Neural cell (in vitro differentiated cells): ENCODE results near the gene MYO7B. TPM values are rescaled to one million over a fixed set of nuclear protein-coding genes. Genes with fewer than 3 reads are reported as not detected.

ENCODE experiments used
- H2AFZ ChIP-seq: fragments of 200-600, 300-800 bp; sonication (generic), shearing (Covaris generic); 2 replicates; pipeline ENCODE4 v1.6.0; 2014; ENCODE audit warnings: low read depth, mild to moderate bottlenecking, antibody characterized with exemption, low read length, moderate library complexity
- H3F3A ChIP-seq: fragments of 200-600 bp; shearing (Covaris generic); 2 replicates; pipeline ENCODE4 v1.6.1; 2016; ENCODE audit warnings: mild to moderate bottlenecking, moderate library complexity, mixed read lengths, antibody characterized with exemption, low read length; ENCODE audit not compliant: insufficient read depth, poor library complexity, severe bottlenecking
- H3K27ac ChIP-seq: fragments of 200-600, 300-800 bp; sonication (generic), shearing (Covaris generic); 2 replicates; pipeline ENCODE4 v1.5.1; 2014; ENCODE audit warnings: mild to moderate bottlenecking, low read length, moderate library complexity
- H3K27me3 ChIP-seq: fragments of 300-800, 200-600 bp; sonication (generic), shearing (Covaris generic); 2 replicates; pipeline ENCODE4 v1.6.0; 2014; ENCODE audit warnings: mild to moderate bottlenecking, low read depth, low read length, moderate library complexity; ENCODE audit not compliant: insufficient read depth
- H3K36me3 ChIP-seq: fragments of 300-800, 200-600 bp; sonication (generic), shearing (Covaris generic); 2 replicates; pipeline ENCODE4 v1.5.1; 2014; ENCODE audit warnings: mild to moderate bottlenecking, antibody characterized with exemption, low read length, moderate library complexity; ENCODE audit not compliant: insufficient read depth
- H3K4me2 ChIP-seq: fragments of 300-800, 200-600 bp; sonication (generic), shearing (Covaris generic); 2 replicates; pipeline ENCODE4 v1.6.0; 2014; ENCODE audit warnings: mild to moderate bottlenecking, low read length
- H3K4me3 ChIP-seq: fragments of 300-800, 200-600 bp; sonication (generic), shearing (Covaris generic); 2 replicates; pipeline ENCODE4 v1.5.1; 2014; ENCODE audit warnings: mild to moderate bottlenecking, low read length, moderate library complexity
- H3K79me2 ChIP-seq: fragments of 200-600 bp; shearing (Covaris generic); replicated peaks from 2 replicates; pipeline ENCODE4 v1.6.0; 2014; ENCODE audit warnings: mild to moderate bottlenecking, low read length, moderate library complexity; ENCODE audit not compliant: insufficient read depth
- H3K9ac ChIP-seq: fragments of 300-800, 200-600 bp; sonication (generic), shearing (Covaris generic); 2 replicates; pipeline ENCODE4 v1.6.1; 2016; ENCODE audit warnings: mild to moderate bottlenecking, low read length, mixed read lengths
- H3K9me2 ChIP-seq: fragments of 200-600 bp; shearing (Covaris generic); 2 replicates; pipeline ENCODE4 v1.6.1; 2016; ENCODE audit warnings: mild to moderate bottlenecking, low read length, mixed read lengths; ENCODE audit not compliant: insufficient read depth
- H3K9me3 ChIP-seq: fragments of 200-600, 300-800 bp; sonication (generic), shearing (Covaris generic); 2 replicates; pipeline ENCODE4 v1.6.1; 2016; ENCODE audit warnings: mild to moderate bottlenecking, mixed run types, low read length, moderate library complexity, mixed read lengths
- H4K20me1 ChIP-seq: fragments of 200-600 bp; shearing (Covaris generic); 2 replicates; pipeline ENCODE4 v1.6.1; 2016; ENCODE audit warnings: mild to moderate bottlenecking, mixed run types; ENCODE audit not compliant: insufficient read depth
- EP300 ChIP-seq: fragments of 450-650 bp; conservative IDR thresholded peaks from 2 replicates; pipeline ENCODE4 v1.6.1; 2014; ENCODE audit warnings: antibody characterized with exemption, mild to moderate bottlenecking, moderate library complexity; ENCODE audit not compliant: poor library complexity, severe bottlenecking
- EZH2 ChIP-seq: fragments of 200-600, 300-800 bp; shearing (Covaris generic), sonication (generic); IDR thresholded peaks from 2 replicates; pipeline ENCODE4 v1.6.1; 2014; ENCODE audit warnings: antibody characterized with exemption, low read length, borderline replicate concordance, mild to moderate bottlenecking; ENCODE audit not compliant: insufficient read depth, poor library complexity, severe bottlenecking
- MXI1 ChIP-seq: fragments of 450-650 bp; conservative IDR thresholded peaks from 2 replicates; pipeline ENCODE4 v1.6.1; 2014; ENCODE audit warnings: antibody characterized with exemption, mild to moderate bottlenecking; ENCODE audit not compliant: poor library complexity, severe bottlenecking
- POLR2AphosphoS5 ChIP-seq: IDR thresholded peaks from 2 replicates; pipeline ENCODE4 v1.6.1; 2012
- RAD21 ChIP-seq: fragments of 450-650 bp; conservative IDR thresholded peaks from 2 replicates; pipeline ENCODE4 v1.6.1; 2014; ENCODE audit warnings: antibody characterized with exemption, mild to moderate bottlenecking, moderate library complexity
- SMC3 ChIP-seq: fragments of 450-650 bp; conservative IDR thresholded peaks from 2 replicates; pipeline ENCODE4 v1.6.1; 2014; ENCODE audit warnings: antibody characterized with exemption, mild to moderate bottlenecking, moderate library complexity; ENCODE audit not compliant: poor library complexity
- TAF1 ChIP-seq: IDR thresholded peaks from 2 replicates; pipeline ENCODE4 v1.6.1; 2012; ENCODE audit warnings: low read depth
- polyA plus RNA-seq: library from polyadenylated mRNA; depleted of rRNA; stranded (reverse); fragments of >200 nt; gene quantifications from 2 replicates; pipeline ENCODE4 v1.2.3, GENCODE V29; 2014
- TF ChIP-seq, protein P1 (sequence below): IDR thresholded peaks from 2 replicates; pipeline ENCODE4 v1.6.1; 2012; ENCODE audit warnings: borderline replicate concordance
- TF ChIP-seq, protein P2 (sequence below): fragments of 450-650 bp; IDR thresholded peaks from 2 replicates; pipeline ENCODE4 v1.5.1; 2014; ENCODE audit warnings: antibody characterized with exemption, mild to moderate bottlenecking, moderate library complexity; ENCODE audit not compliant: poor library complexity, severe bottlenecking

Gene MYO7B
- polyA plus RNA-seq, 1 donor from 2014 or later = 0.16 TPM

DNA sequence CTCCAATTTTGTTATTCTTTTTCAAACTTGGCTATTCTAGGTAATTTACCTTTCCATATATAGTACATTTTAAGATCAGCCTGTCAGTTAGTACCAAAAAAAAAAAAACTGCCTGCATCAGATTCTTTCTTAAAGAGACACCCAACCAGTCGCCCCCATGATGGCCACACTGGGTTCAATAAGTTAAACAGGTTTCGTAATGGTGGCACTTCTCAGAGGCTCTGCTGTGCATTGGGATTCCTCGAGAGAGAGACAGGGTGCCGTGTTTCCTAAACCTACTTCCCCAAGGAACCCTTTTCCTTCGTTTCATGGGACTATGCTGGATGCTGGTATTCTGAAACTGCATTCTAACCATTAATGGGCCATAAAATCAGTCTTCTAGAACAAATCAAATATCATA, 37.4 kb downstream of the MYO7B start:
- H3K27me3 ChIP-seq = no peaks in the 10 kb centered on the region
- no peaks in the 10 kb centered on the region for H3K9me3 ChIP-seq
- no peak overlapping the region for H3K4me2 ChIP-seq
- no peak overlapping the region for H3K27ac ChIP-seq
- TF ChIP-seq POLR2AphosphoS5 (no peak), TAF1 (no peak), EP300 (no peak), SMC3 (no peak), EZH2 (no peak), MXI1 (no peak), RAD21 (no peak)
- TF ChIP-seq, protein P1, sequence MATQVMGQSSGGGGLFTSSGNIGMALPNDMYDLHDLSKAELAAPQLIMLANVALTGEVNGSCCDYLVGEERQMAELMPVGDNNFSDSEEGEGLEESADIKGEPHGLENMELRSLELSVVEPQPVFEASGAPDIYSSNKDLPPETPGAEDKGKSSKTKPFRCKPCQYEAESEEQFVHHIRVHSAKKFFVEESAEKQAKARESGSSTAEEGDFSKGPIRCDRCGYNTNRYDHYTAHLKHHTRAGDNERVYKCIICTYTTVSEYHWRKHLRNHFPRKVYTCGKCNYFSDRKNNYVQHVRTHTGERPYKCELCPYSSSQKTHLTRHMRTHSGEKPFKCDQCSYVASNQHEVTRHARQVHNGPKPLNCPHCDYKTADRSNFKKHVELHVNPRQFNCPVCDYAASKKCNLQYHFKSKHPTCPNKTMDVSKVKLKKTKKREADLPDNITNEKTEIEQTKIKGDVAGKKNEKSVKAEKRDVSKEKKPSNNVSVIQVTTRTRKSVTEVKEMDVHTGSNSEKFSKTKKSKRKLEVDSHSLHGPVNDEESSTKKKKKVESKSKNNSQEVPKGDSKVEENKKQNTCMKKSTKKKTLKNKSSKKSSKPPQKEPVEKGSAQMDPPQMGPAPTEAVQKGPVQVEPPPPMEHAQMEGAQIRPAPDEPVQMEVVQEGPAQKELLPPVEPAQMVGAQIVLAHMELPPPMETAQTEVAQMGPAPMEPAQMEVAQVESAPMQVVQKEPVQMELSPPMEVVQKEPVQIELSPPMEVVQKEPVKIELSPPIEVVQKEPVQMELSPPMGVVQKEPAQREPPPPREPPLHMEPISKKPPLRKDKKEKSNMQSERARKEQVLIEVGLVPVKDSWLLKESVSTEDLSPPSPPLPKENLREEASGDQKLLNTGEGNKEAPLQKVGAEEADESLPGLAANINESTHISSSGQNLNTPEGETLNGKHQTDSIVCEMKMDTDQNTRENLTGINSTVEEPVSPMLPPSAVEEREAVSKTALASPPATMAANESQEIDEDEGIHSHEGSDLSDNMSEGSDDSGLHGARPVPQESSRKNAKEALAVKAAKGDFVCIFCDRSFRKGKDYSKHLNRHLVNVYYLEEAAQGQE = no peak
- TF ChIP-seq, protein P2, sequence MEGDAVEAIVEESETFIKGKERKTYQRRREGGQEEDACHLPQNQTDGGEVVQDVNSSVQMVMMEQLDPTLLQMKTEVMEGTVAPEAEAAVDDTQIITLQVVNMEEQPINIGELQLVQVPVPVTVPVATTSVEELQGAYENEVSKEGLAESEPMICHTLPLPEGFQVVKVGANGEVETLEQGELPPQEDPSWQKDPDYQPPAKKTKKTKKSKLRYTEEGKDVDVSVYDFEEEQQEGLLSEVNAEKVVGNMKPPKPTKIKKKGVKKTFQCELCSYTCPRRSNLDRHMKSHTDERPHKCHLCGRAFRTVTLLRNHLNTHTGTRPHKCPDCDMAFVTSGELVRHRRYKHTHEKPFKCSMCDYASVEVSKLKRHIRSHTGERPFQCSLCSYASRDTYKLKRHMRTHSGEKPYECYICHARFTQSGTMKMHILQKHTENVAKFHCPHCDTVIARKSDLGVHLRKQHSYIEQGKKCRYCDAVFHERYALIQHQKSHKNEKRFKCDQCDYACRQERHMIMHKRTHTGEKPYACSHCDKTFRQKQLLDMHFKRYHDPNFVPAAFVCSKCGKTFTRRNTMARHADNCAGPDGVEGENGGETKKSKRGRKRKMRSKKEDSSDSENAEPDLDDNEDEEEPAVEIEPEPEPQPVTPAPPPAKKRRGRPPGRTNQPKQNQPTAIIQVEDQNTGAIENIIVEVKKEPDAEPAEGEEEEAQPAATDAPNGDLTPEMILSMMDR = no peak
- no peaks in the 10 kb centered on the region for H3K36me3 ChIP-seq
- no peaks in the 10 kb centered on the region for H3F3A ChIP-seq
- H3K79me2 ChIP-seq = no peaks in the 10 kb centered on the region
- no peak overlapping the region for H3K4me3 ChIP-seq
- no peak overlapping the region for H3K9ac ChIP-seq
- H4K20me1 ChIP-seq = no peaks in the 10 kb centered on the region
- H2AFZ ChIP-seq = no peak overlapping the region
- no peaks in the 10 kb centered on the region for H3K9me2 ChIP-seq

- Histone ChIP-seq H3K79me2 (no peaks in the 10 kb centered on the region), H2AFZ (no peak overlapping the region), H3K9ac (no peak overlapping the region), H3K9me3 (no peaks in the 10 kb centered on the region), H3K27ac (no peak overlapping the region), H3K4me3 (no peak overlapping the region), H3K27me3 (no peaks in the 10 kb centered on the region), H4K20me1 (no peaks in the 10 kb centered on the region), H3K9me2 (no peaks in the 10 kb centered on the region), H3K36me3 (no peaks in the 10 kb centered on the region), H3K4me2 (no peak overlapping the region), H3F3A (no peaks in the 10 kb centered on the region)
- TF ChIP-seq, protein P1 = no peak
- TF ChIP-seq TAF1 = no peak
- TF ChIP-seq POLR2AphosphoS5 = no peak
- TF ChIP-seq MXI1 = no peak
- TF ChIP-seq SMC3 = no peak
- TF ChIP-seq EZH2 = no peak
- TF ChIP-seq EP300 = no peak
- TF ChIP-seq RAD21 = no peak
- TF ChIP-seq, protein P2 = no peak
These were observed 37.8 kb downstream of the MYO7B start for GRCh38 chr2:127573298-127573697.
